H1 (cell line): Measurements from ENCODE around the gene HNF4A. TPM values are rescaled to one million over a fixed set of nuclear protein-coding genes. Genes with fewer than 3 reads are reported as not detected.
A peak's percentile ranks its signal among the peaks of the same experiment; 100 is the strongest.

Experiments used
- CTCF ChIA-PET: fragments of 300-600 bp; sonication (Branson Sonifier 250); formaldehyde crosslinking; loops from one replicate; lab custom pipeline; 2021; ENCODE audit not compliant: partially characterized antibody; lab: Charles Lee
- POLR2A ChIA-PET: fragments of 300-600 bp; sonication (Branson Sonifier 250); formaldehyde crosslinking; loops from one replicate; lab custom pipeline; 2021; ENCODE audit warnings: inconsistent platforms; ENCODE audit not compliant: partially characterized antibody; lab: Charles Lee
- DNase-seq, 2 experiments: peaks; one replicate each; pipeline versions ENCODE4 v3.0.0 to v3.0.0-alpha.2; 2010 to 2022; ENCODE audit warnings: low spot score in 2 of 2, low read depth in 1 of 2, mixed read lengths in 1 of 2
- FAIRE-seq: peaks from 2 replicates; lab custom pipeline; 2011; peaks lifted over from hg19 to GRCh38; lab: Jason Lieb, UNC
- H2AFZ ChIP-seq: 2 replicates; pipeline ENCODE4 v1.8.1; 2012; ENCODE audit warnings: low read length, inconsistent platforms
- H2AK5ac ChIP-seq: 2 replicates; pipeline ENCODE4 v1.6.1; 2013; ENCODE audit warnings: low read depth, low read length
- H2BK120ac ChIP-seq: replicated peaks from 2 replicates; pipeline ENCODE3; 2013; ENCODE audit warnings: low read depth, low read length, inconsistent platforms
- H2BK12ac ChIP-seq: 2 replicates; pipeline ENCODE4 v1.6.1; 2013; ENCODE audit warnings: low read depth, low read length
- H2BK15ac ChIP-seq: 2 replicates; pipeline ENCODE4 v1.6.1; 2013; ENCODE audit warnings: low read length
- H2BK20ac ChIP-seq: 2 replicates; pipeline ENCODE4 v1.6.1; 2013; ENCODE audit warnings: low read length
- H2BK5ac ChIP-seq: 2 replicates; pipeline ENCODE4 v1.6.1; 2013; ENCODE audit warnings: low read depth, low read length
- H3K14ac ChIP-seq: 2 replicates; pipeline ENCODE4 v1.6.1; 2013; ENCODE audit warnings: inconsistent platforms; ENCODE audit not compliant: insufficient read length
- H3K18ac ChIP-seq: 2 replicates; pipeline ENCODE4 v1.6.1; 2013; ENCODE audit warnings: low read length; ENCODE audit errors: extremely low read depth
- H3K23ac ChIP-seq: 2 replicates; pipeline ENCODE4 v1.6.1; 2013; ENCODE audit warnings: inconsistent platforms; ENCODE audit not compliant: insufficient read length
- H3K23me2 ChIP-seq: 2 replicates; pipeline ENCODE4 v1.6.1; 2013; ENCODE audit warnings: low read depth, low read length
- H3K27ac ChIP-seq: 2 replicates; pipeline ENCODE4 v1.6.1; 2011; ENCODE audit warnings: low read depth, low read length, inconsistent platforms
- H3K27me3 ChIP-seq, 4 experiments: replicated peaks in 1 of 4; 1 replicate in 1 of 4; 2 replicates in 3 of 4; pipeline versions ENCODE4 v1.6.1 to v1.8.1; 2011 to 2013; ENCODE audit warnings: low read length in 3 of 4, mild to moderate bottlenecking in 3 of 4, inconsistent platforms in 2 of 4, mixed read lengths in 2 of 4, moderate library complexity in 1 of 4; ENCODE audit not compliant: control insufficient read depth in 3 of 4, insufficient read depth in 3 of 4; ENCODE audit errors: extremely low read depth in 1 of 4
- H3K36me3 ChIP-seq, 4 experiments: 2 replicates each; pipeline versions ENCODE4 v1.6.1 to v1.8.1; 2011 to 2013; ENCODE audit warnings: mild to moderate bottlenecking in 4 of 4, low read length in 3 of 4, moderate library complexity in 2 of 4, control low read depth in 1 of 4, inconsistent platforms in 1 of 4; ENCODE audit not compliant: insufficient read depth in 4 of 4, control insufficient read depth in 2 of 4
- H3K4ac ChIP-seq: replicated peaks from 2 replicates; pipeline ENCODE3; 2013; ENCODE audit warnings: low read length, low read depth, mixed read lengths, inconsistent platforms; ENCODE audit not compliant: insufficient read length
- H3K4me1 ChIP-seq, 4 experiments: replicated peaks in 1 of 4; 1 replicate in 1 of 4; 2 replicates in 3 of 4; pipeline versions ENCODE4 v1.6.1 to v1.8.1; 2011 to 2013; ENCODE audit warnings: low read length in 3 of 4, inconsistent platforms in 2 of 4, mixed read lengths in 1 of 4; ENCODE audit not compliant: insufficient read depth in 4 of 4, control insufficient read depth in 3 of 4
- H3K4me2 ChIP-seq, 2 experiments: 2 replicates each; pipeline versions ENCODE4 v1.6.1 to v1.8.1; 2011 to 2013; ENCODE audit warnings: low read depth in 2 of 2, low read length in 2 of 2, control low read depth in 1 of 2, inconsistent platforms in 1 of 2, mild to moderate bottlenecking in 1 of 2; ENCODE audit not compliant: insufficient read depth in 1 of 2
- H3K4me3 ChIP-seq, 4 experiments: fragments of 200-600, 300-600 bp in 1 of 4; sonication (generic), shearing (Covaris generic), sonication (Bioruptor Twin) in 1 of 4; 2 replicates each; pipeline versions ENCODE4 v1.5.1 to v1.8.1; 2011 to 2016; ENCODE audit warnings: low read length in 4 of 4, low read depth in 3 of 4, control low read depth in 2 of 4, inconsistent platforms in 2 of 4, mild to moderate bottlenecking in 2 of 4, mixed read lengths in 1 of 4, moderate library complexity in 1 of 4; ENCODE audit not compliant: insufficient read depth in 2 of 4; ENCODE audit errors: extremely low read depth in 1 of 4
- H3K56ac ChIP-seq: replicated peaks from 2 replicates; pipeline ENCODE3; 2013; ENCODE audit warnings: low read depth, mild to moderate bottlenecking, mixed read lengths, low read length, inconsistent platforms; ENCODE audit not compliant: insufficient read length
- H3K79me1 ChIP-seq: 2 replicates; pipeline ENCODE4 v1.6.1; 2013; ENCODE audit warnings: low read depth, low read length, control low read depth
- H3K79me2 ChIP-seq, 2 experiments: 2 replicates each; pipeline versions ENCODE4 v1.6.1 to v1.8.1; 2012 to 2013; ENCODE audit warnings: low read length in 2 of 2, mild to moderate bottlenecking in 2 of 2, inconsistent platforms in 1 of 2; ENCODE audit not compliant: insufficient read depth in 2 of 2, control insufficient read depth in 1 of 2
- H3K9ac ChIP-seq, 4 experiments: replicated peaks in 1 of 4; 1 replicate in 1 of 4; 2 replicates in 3 of 4; pipeline versions ENCODE4 v1.6.1 to v1.8.1; 2011 to 2013; ENCODE audit warnings: low read depth in 3 of 4, low read length in 3 of 4, control low read depth in 2 of 4, mild to moderate bottlenecking in 2 of 4, moderate library complexity in 2 of 4, inconsistent platforms in 1 of 4; ENCODE audit errors: extremely low read depth in 1 of 4
- H3K9me3 ChIP-seq, 2 experiments: 2 replicates each; pipeline versions ENCODE4 v1.6.1 to v1.8.1; 2012 to 2013; ENCODE audit warnings: mild to moderate bottlenecking in 2 of 2, moderate library complexity in 2 of 2, control low read depth in 1 of 2, inconsistent platforms in 1 of 2, low read depth in 1 of 2, low read length in 1 of 2, mixed read lengths in 1 of 2; ENCODE audit not compliant: insufficient read depth in 2 of 2
- H4K20me1 ChIP-seq, 2 experiments: replicated peaks in 1 of 2; 2 replicates each; pipeline versions ENCODE3 to v1.8.1; 2011 to 2013; ENCODE audit warnings: inconsistent platforms in 2 of 2, low read length in 2 of 2, mild to moderate bottlenecking in 1 of 2; ENCODE audit not compliant: insufficient read depth in 2 of 2, control insufficient read depth in 1 of 2
- H4K5ac ChIP-seq: 2 replicates; pipeline ENCODE4 v1.6.1; 2013; ENCODE audit warnings: low read length, low read depth, mixed read lengths, inconsistent platforms; ENCODE audit not compliant: insufficient read length
- H4K8ac ChIP-seq: 2 replicates; pipeline ENCODE4 v1.8.0; 2013; ENCODE audit warnings: mild to moderate bottlenecking, moderate library complexity, low read length, inconsistent platforms; ENCODE audit not compliant: insufficient read depth; ENCODE audit errors: extremely low read depth
- H4K91ac ChIP-seq: replicated peaks from 2 replicates; pipeline ENCODE3; 2013; ENCODE audit warnings: low read length, mixed read lengths, inconsistent platforms; ENCODE audit not compliant: insufficient read length
- ATF3 ChIP-seq: IDR thresholded peaks from 2 replicates; pipeline ENCODE4 v1.6.1; 2011; ENCODE audit warnings: low read depth, mild to moderate bottlenecking, low read length; ENCODE audit not compliant: insufficient read depth
- CHD2 ChIP-seq: IDR thresholded peaks from 2 replicates; pipeline ENCODE4 v1.6.1; 2012; ENCODE audit warnings: low read length, improper control_type of control experiment
- CREB1 ChIP-seq: IDR thresholded peaks from 2 replicates; pipeline ENCODE4 v1.6.1; 2012; ENCODE audit warnings: inconsistent platforms
- CTBP2 ChIP-seq: IDR thresholded peaks from 2 replicates; pipeline ENCODE4 v1.7.0; 2011; ENCODE audit warnings: borderline replicate concordance, mild to moderate bottlenecking, moderate library complexity, mixed read lengths, low read length; ENCODE audit not compliant: insufficient read depth, insufficient read length
- CTCF ChIP-seq, 3 experiments: IDR thresholded peaks; 1 replicate in 2 of 3; 2 replicates in 1 of 3; pipeline versions ENCODE4 v1.5.1 to v1.6.1; 2011; ENCODE audit warnings: low read length in 3 of 3, mild to moderate bottlenecking in 3 of 3, inconsistent platforms in 2 of 3, low read depth in 1 of 3, moderate library complexity in 1 of 3; ENCODE audit not compliant: insufficient read depth in 1 of 3; ENCODE audit errors: control extremely low read depth in 1 of 3
- FOSL1 ChIP-seq: IDR thresholded peaks from 2 replicates; pipeline ENCODE4 v1.6.1; 2011; ENCODE audit warnings: mild to moderate bottlenecking, low read depth, low read length, moderate library complexity; ENCODE audit not compliant: insufficient read depth
- JUN ChIP-seq: IDR thresholded peaks from 2 replicates; pipeline ENCODE4 v1.6.1; 2011; ENCODE audit warnings: low read depth, mild to moderate bottlenecking, improper control_type of control experiment, low read length
- MAFK ChIP-seq: IDR thresholded peaks from 2 replicates; pipeline ENCODE4 v1.6.1; 2012; ENCODE audit warnings: low read depth, mild to moderate bottlenecking, improper control_type of control experiment, low read length
- POLR2A ChIP-seq, 2 experiments: IDR thresholded peaks; 1 replicate in 1 of 2; 2 replicates in 1 of 2; pipeline ENCODE4 v1.6.1; 2011; ENCODE audit warnings: low read depth in 2 of 2, low read length in 2 of 2, mild to moderate bottlenecking in 2 of 2; ENCODE audit errors: control extremely low read depth in 1 of 2
- SP4 ChIP-seq: IDR thresholded peaks from 2 replicates; pipeline ENCODE4 v1.6.1; 2012; ENCODE audit warnings: low read length, inconsistent platforms
- WGBS, 2 experiments: shearing (Covaris generic) in 1 of 2; methylation state at CpG; one replicate each; pipeline versions ENCODE4 v1.1.6 to v1.1.7; 2013 to 2015; ENCODE audit warnings: low lambda C conversion rate in 2 of 2, mixed read lengths in 2 of 2, inconsistent platforms in 1 of 2, low coverage in 1 of 2, missing lambda C conversion rate in 1 of 2; ENCODE audit not compliant: insufficient replicate concordance in 2 of 2, insufficient coverage in 1 of 2, insufficient read length in 1 of 2; ENCODE audit errors: extremely low coverage in 1 of 2, missing lambda C conversion rate in 1 of 2; 5-methylcytosine and 5-hydroxymethylcytosine counted together
- polyA plus RNA-seq, 7 experiments: library from polyadenylated mRNA; depleted of rRNA in 3 of 7; stranded (reverse) in 5 of 7; unstranded in 2 of 7; fragments of >200 nt in 5 of 7; fragments of 200-250 nt in 2 of 7; gene quantifications; 1 replicate in 5 of 7; 2 replicates in 1 of 7; 4 replicates in 1 of 7; pipeline versions ENCODE4 v1.2.1 to v1.2.3, GENCODE V29; 2011 to 2013; ENCODE audit warnings: missing spikeins in 2 of 7, mixed read lengths in 2 of 7
- total RNA-seq: library from RNA; stranded (reverse); fragmentation: NEBNext Ultra II Directional; extraction: Animal tissue kit (Norgen Biotek cat#: 25700); gene quantifications from 2 replicates; pipeline ENCODE4 v1.2.1, GENCODE V29; 2021

Gene HNF4A
- total and polyA plus RNA-seq, 2 of the 8 experiments (the other 6 are each of a cell fraction or from before 2014, with no cell fraction given): 0.03 TPM; not detected in 1

GRCh38 chr20:44429419-44430269 lies 74.1 kb downstream of the HNF4A start:
- CTCF ChIA-PET: interaction anchor here (0.9 to 1.0 kb wide), 2 partner anchors 41 to 87 kb away, joined by 3 read pairs; no protein-coding TSS in a partner anchor
- no peak overlapping the region for H2BK15ac ChIP-seq
- no peak overlapping the region for H4K5ac ChIP-seq
- H2AFZ ChIP-seq: no peak overlapping the region
- no peak overlapping the region for H2AK5ac ChIP-seq
- H3K9ac ChIP-seq: no peak overlapping the region
- no peak overlapping the region for H3K56ac ChIP-seq
- no peak overlapping the region for H2BK20ac ChIP-seq
- no peak overlapping the region for H3K14ac ChIP-seq
- no peak overlapping the region for H4K91ac ChIP-seq
- H4K20me1 ChIP-seq: no peaks in the 10 kb centered on the region
- no peak overlapping the region for H2BK5ac ChIP-seq
- no peak overlapping the region for H3K4ac ChIP-seq
- H4K8ac ChIP-seq: peak overlapping the region; percentile 6; the same call in 1 of the 2 replicates
- H3K79me2 ChIP-seq: no peaks in the 10 kb centered on the region
- H3K27me3 ChIP-seq: no peaks in the 10 kb centered on the region
- H3K18ac ChIP-seq: no peak overlapping the region
- H3K4me2 ChIP-seq: no peak overlapping the region
- WGBS, 2 experiments: 88% methylated on average over 17 of the region's 17 CpGs; no CpG with 5 or more reads in 1 of the 2 experiments
- POLR2A ChIA-PET: interaction anchor here (0.6 kb wide), 1 partner anchor 11 kb away, joined by 4 read pairs; no protein-coding TSS in a partner anchor
- no peaks in the 10 kb centered on the region for H3K79me1 ChIP-seq
- H3K4me3 ChIP-seq: no peak overlapping the region
- no peaks in the 10 kb centered on the region for H3K9me3 ChIP-seq
- H2BK12ac ChIP-seq: no peak overlapping the region
- DNase-seq: no peak
- no peaks in the 10 kb centered on the region for H3K23me2 ChIP-seq
- no peak for FAIRE-seq
- H3K23ac ChIP-seq: no peak overlapping the region
- no peaks in the 10 kb centered on the region for H3K36me3 ChIP-seq
- H3K27ac ChIP-seq: no peak overlapping the region
- no peak overlapping the region for H2BK120ac ChIP-seq
- no peaks in the 10 kb centered on the region for H3K4me1 ChIP-seq
- TF ChIP-seq CTCF (IDR thresholded peaks at IDR 0.05; ENCODE audit: control extremely low read depth in 1 of 3, insufficient read depth in 1 of 3, low read depth in 1 of 3, low read length in 3 of 3): no peak
- no peak for TF ChIP-seq POLR2A (IDR thresholded peaks at IDR 0.05; ENCODE audit: control extremely low read depth in 1 of 2, low read depth in 2 of 2, low read length in 2 of 2)
- no peak for TF ChIP-seq SP4
- no peak for TF ChIP-seq ATF3
- TF ChIP-seq JUN: no peak
- no peak for TF ChIP-seq CREB1
- TF ChIP-seq MAFK: no peak
- TF ChIP-seq CTBP2: no peak
- no peak for TF ChIP-seq FOSL1
- no peak for TF ChIP-seq CHD2
